ENCODE results near the gene LURAP1L.

GRCh38 chr9:12860998-12861397, 86.2 kb downstream of the LURAP1L start:
- TF ChIP-seq CTCF (IDR thresholded peaks at IDR 0.05) (no peak), POLR2A (IDR thresholded peaks at IDR 0.05) (no peak)
